ENCODE measurements around the gene RTN4R.
A peak's percentile ranks its signal among the peaks of the same experiment; 100 is the strongest.

RTN4R gene

DNA sequence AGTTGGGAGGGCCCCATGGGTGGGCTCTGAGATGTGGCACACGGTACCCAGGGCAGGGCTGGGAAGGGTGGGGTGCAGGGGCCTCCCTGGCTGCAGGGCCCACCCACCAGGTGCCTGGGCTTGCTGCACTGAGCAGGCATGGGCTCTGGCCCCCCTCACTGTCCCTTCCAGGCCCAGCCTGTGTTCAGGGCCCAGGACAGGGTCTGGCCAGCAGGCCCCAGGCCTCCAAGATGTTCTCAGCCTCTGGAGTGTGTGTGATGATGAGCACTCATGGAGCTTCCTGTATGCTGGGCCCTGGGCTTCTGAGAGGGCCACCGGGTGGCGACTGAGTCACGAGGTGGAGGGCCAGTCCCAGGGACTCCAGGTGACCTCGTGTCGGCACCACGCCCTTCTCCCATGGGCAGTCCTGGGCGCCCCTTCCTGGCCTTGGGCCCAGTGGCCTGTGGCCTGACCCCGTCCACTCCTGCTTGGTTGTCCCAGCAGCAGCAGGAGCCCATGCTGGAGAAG, 61.4 kb downstream of the RTN4R start:
- H3K27me3 ChIP-seq = peaks cover 0 to 19% of the 10 kb centered on the region in 2 donors
- H3K4me1 ChIP-seq = peaks cover 4 to 68% (median 22%) of the 10 kb centered on the region in 4 donors
- H3K27ac ChIP-seq = peak overlapping the region; percentile 18 to 61
- intact Hi-C loops (cut with DNase I; ENCODE audit: low total_unique reads) = no loop called here
- no peak for DNase-seq
- no peaks in the 10 kb centered on the region for H3K9me3 ChIP-seq
- TF ChIP-seq, protein P1, sequence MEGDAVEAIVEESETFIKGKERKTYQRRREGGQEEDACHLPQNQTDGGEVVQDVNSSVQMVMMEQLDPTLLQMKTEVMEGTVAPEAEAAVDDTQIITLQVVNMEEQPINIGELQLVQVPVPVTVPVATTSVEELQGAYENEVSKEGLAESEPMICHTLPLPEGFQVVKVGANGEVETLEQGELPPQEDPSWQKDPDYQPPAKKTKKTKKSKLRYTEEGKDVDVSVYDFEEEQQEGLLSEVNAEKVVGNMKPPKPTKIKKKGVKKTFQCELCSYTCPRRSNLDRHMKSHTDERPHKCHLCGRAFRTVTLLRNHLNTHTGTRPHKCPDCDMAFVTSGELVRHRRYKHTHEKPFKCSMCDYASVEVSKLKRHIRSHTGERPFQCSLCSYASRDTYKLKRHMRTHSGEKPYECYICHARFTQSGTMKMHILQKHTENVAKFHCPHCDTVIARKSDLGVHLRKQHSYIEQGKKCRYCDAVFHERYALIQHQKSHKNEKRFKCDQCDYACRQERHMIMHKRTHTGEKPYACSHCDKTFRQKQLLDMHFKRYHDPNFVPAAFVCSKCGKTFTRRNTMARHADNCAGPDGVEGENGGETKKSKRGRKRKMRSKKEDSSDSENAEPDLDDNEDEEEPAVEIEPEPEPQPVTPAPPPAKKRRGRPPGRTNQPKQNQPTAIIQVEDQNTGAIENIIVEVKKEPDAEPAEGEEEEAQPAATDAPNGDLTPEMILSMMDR (IDR thresholded peaks at IDR 0.05) = no peak
- peak overlapping the region; percentile 45 to 60 for H3K4me3 ChIP-seq
- no peaks in the 10 kb centered on the region for H3K36me3 ChIP-seq

DNA sequence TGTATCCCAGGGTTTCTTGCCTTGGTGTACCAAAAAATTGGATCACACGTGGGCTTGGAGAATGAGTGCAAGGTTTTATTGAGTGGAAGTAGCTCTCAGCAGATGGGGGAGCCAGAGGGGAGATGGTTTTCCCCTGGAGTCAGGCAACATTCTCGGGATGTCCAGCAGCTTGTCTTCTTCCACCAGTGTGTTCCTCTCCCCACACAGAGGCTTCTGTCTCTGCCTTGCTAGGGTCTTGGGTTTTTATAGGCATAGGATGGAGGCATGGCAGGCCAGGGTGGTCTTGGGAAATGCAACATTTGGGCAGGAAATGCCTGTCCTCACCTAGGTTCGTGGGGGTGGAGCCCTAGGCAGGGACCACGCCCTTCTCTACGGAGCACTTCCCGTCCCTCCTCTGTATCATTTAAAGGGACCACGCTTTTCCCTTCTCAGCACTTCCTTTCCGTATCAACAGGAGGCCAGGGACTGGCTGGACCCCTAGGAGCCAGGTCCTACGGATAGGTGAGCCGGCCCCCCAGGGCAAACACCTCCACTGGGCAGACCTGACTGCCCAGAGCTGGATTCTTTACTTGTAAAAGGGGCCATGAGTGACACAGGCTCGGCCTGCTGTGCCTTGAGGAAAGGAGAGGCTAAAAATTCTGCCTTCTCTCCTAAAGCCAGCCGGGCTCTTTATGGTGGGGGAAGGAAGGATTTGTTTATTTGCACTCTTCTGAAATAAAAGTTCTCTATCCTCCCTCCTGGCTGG, 62.0 kb downstream of the RTN4R start:
- peaks cover 0 to 21% of the 10 kb centered on the region in 2 donors for H3K27me3 ChIP-seq
- peak overlapping the region; percentile 45 to 60 for H3K4me3 ChIP-seq
- no peaks in the 10 kb centered on the region for H3K9me3 ChIP-seq
- TF ChIP-seq, protein P1 (IDR thresholded peaks at IDR 0.05) = peak in 1 of 2 experiments; percentile 10
- DNase-seq = peak in 1 of 2 donors; percentile 54
- intact Hi-C loops (cut with DNase I; ENCODE audit: low total_unique reads) = no loop called here
- H3K4me1 ChIP-seq = peaks cover 2 to 62% (median 16%) of the 10 kb centered on the region in 4 donors
- H3K27ac ChIP-seq = peak overlapping the region; percentile 18 to 61
- no peaks in the 10 kb centered on the region for H3K36me3 ChIP-seq

DNA sequence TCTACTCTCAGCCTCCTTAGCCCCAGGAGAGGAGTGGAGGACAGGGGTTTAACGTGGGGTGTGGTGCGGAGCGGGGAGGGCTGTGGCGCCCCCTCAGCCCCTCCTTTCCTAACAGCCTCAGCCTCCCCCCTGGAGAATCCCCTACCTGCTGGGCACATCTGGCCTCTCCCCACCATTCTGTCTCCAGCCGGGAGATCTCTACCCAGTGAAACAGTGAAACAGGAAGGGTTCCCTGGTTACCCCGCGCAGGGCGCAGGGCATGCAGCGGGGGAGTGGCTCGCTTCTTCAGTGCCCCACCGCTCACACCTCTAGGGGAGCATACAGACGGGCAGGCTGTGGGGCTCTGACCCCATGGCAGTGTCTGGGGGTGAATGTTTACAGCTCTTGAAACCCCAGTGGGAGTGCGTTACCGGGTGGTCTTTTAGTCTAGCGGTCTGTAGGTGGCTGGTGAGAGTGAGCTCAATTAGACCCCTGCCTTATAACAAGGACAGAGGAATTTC, 62.6 kb downstream of the RTN4R start:
- H3K27me3 ChIP-seq = peaks cover 0 to 21% of the 10 kb centered on the region in 2 donors
- no peak overlapping the region for H3K4me3 ChIP-seq
- no peak for DNase-seq
- peaks cover 0 to 55% (median 10%) of the 10 kb centered on the region in 4 donors for H3K4me1 ChIP-seq
- H3K36me3 ChIP-seq = no peaks in the 10 kb centered on the region
- intact Hi-C loops (cut with DNase I; ENCODE audit: low total_unique reads) = no loop called here
- no peaks in the 10 kb centered on the region for H3K9me3 ChIP-seq
- TF ChIP-seq, protein P1 (IDR thresholded peaks at IDR 0.05) = no peak
- H3K27ac ChIP-seq = peak overlapping the region in 1 of 2 donors; percentile 61

DNA sequence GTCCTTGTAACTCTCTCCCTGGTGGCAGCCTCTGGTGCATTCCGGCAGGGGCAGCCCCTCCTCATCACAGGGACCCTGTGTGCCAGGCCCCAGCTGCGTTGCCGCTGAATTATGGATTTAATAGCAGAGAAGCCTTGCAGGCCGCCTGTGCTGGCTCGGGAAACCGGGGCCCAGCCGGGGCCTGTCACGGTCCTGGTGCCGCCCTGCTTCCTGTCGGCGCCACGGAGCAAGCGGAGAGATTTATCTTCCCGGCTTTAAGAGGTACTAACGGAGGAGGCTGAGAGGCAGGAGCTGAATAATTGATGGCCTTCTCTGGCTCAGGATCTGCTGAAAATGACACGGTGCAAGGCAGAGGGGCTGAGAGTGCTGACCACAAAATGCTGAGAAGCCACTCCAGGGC, 63.3 kb downstream of the RTN4R start:
- H3K4me1 ChIP-seq = peaks cover 0 to 50% (median 9%) of the 10 kb centered on the region in 4 donors
- H3K9me3 ChIP-seq = no peaks in the 10 kb centered on the region
- no peak overlapping the region for H3K27ac ChIP-seq
- no peak for DNase-seq
- intact Hi-C loops (cut with DNase I; ENCODE audit: low total_unique reads) = no loop called here
- H3K4me3 ChIP-seq = no peak overlapping the region
- TF ChIP-seq, protein P1 (IDR thresholded peaks at IDR 0.05) = no peak
- H3K27me3 ChIP-seq = peaks cover 0 to 25% of the 10 kb centered on the region in 2 donors
- no peaks in the 10 kb centered on the region for H3K36me3 ChIP-seq

DNA sequence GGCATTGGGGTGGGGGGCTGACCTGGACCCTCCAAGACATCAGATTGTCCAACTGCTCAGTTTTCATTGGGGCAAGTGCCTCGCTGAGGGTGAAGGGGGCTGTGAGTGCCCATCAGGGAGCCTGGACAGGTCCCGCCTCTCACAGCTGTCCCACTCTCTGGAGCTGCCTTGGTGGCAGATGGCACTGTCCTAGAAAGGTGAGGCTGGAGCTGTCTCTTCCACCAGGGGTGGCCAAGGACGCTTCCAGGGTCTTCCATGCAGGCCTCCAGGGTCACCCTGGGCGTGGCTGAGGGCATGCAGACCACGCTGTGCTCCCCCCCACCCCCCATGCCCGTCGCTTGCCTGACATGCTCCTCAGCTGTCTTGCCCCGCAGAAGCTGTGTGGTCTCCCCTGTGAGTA, 63.8 kb downstream of the RTN4R start:
- Histone ChIP-seq H3K36me3 (no peaks in the 10 kb centered on the region), H3K27ac (no peak overlapping the region), H3K27me3 (peaks cover 0 to 28% of the 10 kb centered on the region in 2 donors), H3K9me3 (no peaks in the 10 kb centered on the region), H3K4me1 (peaks cover 0 to 45% (median 9%) of the 10 kb centered on the region in 4 donors), H3K4me3 (no peak overlapping the region)
- intact Hi-C loops (cut with DNase I; ENCODE audit: low total_unique reads) = no loop called here
- DNase-seq = no peak
- TF ChIP-seq, protein P1 (IDR thresholded peaks at IDR 0.05) = no peak
